AG04449 (cell line): ENCODE results near the gene PGM2L1.

ENCODE experiments used
- CTCF ChIA-PET: fragments of 350-600 bp; formaldehyde crosslinking; extraction: SDS; loops from one replicate; lab custom pipeline; 2021; ENCODE audit warnings: antibody characterized with exemption; lab: Yijun Ruan, JAX
- POLR2A ChIA-PET: fragments of 400-600, 350-600 bp; formaldehyde crosslinking; extraction: SDS; loops from one replicate; lab custom pipeline; 2020; ENCODE audit warnings: antibody characterized with exemption, inconsistent platforms; lab: Yijun Ruan, JAX
- DNase-seq: peaks from one replicate; pipeline ENCODE4 v3.0.0-alpha.2; 2010; ENCODE audit warnings: low read depth, low spot score
- H3K4me3 ChIP-seq: 2 replicates; pipeline ENCODE4 v1.5.1; 2011; ENCODE audit warnings: low read depth, mild to moderate bottlenecking, control low read depth, low read length
- CTCF ChIP-seq: IDR thresholded peaks from one replicate; pipeline ENCODE4 v1.5.1; 2011; ENCODE audit warnings: mild to moderate bottlenecking, moderate library complexity, low read length, control low read depth, inconsistent platforms; ENCODE audit not compliant: insufficient read depth; ENCODE audit errors: missing control alignments

The PGM2L1 gene

GRCh38 chr11:74320538-74320937, 77.7 kb downstream of the PGM2L1 start:
- ChIA-PET POLR2A (no interaction called here), CTCF (interaction anchor here (1.4 to 8.3 kb wide), 7 partner anchors 9 to 68 kb away, joined by 3 to 110 read pairs (median 10); partner anchors contain the start of gene P4HA3)
- TF ChIP-seq CTCF = no peak
- no peak overlapping the region for H3K4me3 ChIP-seq
- DNase-seq = no peak

- POLR2A ChIA-PET = no interaction called here
These were observed 79.0 kb downstream of the PGM2L1 start for GRCh38 chr11:74319139-74319816.

GRCh38 chr11:74318241-74318932, 79.8 kb downstream of the PGM2L1 start:
- no peak for TF ChIP-seq CTCF
- ChIA-PET CTCF (interaction anchor here (0.9 to 8.3 kb wide), 5 partner anchors 9 to 62 kb away, joined by 3 to 110 read pairs (median 6); partner anchors contain the start of gene P4HA3), POLR2A (no interaction called here)
- DNase-seq = no peak
- H3K4me3 ChIP-seq = no peak overlapping the region

More at GRCh38 chr11:74319139-74319816, 79.0 kb downstream of the PGM2L1 start:
- DNase-seq = peak; percentile 75
- CTCF ChIA-PET = interaction anchor here (0.7 to 8.3 kb wide), 6 partner anchors 10 to 76 kb away, joined by 3 to 110 read pairs (median 11); partner anchors contain the start of gene P4HA3
- H3K4me3 ChIP-seq = no peak overlapping the region
- TF ChIP-seq CTCF = no peak

- DNase-seq = peak; percentile 23
- no peak for TF ChIP-seq CTCF
- no peak overlapping the region for H3K4me3 ChIP-seq
- POLR2A ChIA-PET = no interaction called here
- CTCF ChIA-PET = interaction anchor here (1.2 to 8.3 kb wide), 2 partner anchors 7 to 61 kb away, joined by 6 to 110 read pairs; no protein-coding TSS in a partner anchor
These were observed 81.3 kb downstream of the PGM2L1 start for GRCh38 chr11:74316772-74317505.

- DNase-seq = no peak
- POLR2A ChIA-PET = no interaction called here
- CTCF ChIA-PET = interaction anchor here (2.0 kb wide), 1 partner anchor 10 kb away, joined by 11 read pairs; no protein-coding TSS in a partner anchor
- H3K4me3 ChIP-seq = no peak overlapping the region
- no peak for TF ChIP-seq CTCF
These were observed 85.9 kb downstream of the PGM2L1 start for GRCh38 chr11:74312326-74312725.
